ENCODE measurements around the gene SNRNP70. TPM values are rescaled to one million over a fixed set of nuclear protein-coding genes. Genes with fewer than 3 reads are reported as not detected.
"Not testable (repeated sequence)": the region's sequence is repeated elsewhere in the genome, so short reads cannot be mapped to it uniquely, and the experiment has no call there.

The SNRNP70 gene, protein sequence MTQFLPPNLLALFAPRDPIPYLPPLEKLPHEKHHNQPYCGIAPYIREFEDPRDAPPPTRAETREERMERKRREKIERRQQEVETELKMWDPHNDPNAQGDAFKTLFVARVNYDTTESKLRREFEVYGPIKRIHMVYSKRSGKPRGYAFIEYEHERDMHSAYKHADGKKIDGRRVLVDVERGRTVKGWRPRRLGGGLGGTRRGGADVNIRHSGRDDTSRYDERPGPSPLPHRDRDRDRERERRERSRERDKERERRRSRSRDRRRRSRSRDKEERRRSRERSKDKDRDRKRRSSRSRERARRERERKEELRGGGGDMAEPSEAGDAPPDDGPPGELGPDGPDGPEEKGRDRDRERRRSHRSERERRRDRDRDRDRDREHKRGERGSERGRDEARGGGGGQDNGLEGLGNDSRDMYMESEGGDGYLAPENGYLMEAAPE
- total RNA-seq: 110 TPM
- long read RNA-seq, transcript SNRNP70-201 (10 exons, 1,603 nt): minor isoform, 8 of 113 reads
- long read RNA-seq, transcript SNRNP70-203 (3 exons, 3,221 nt): major isoform, 27 of 113 reads
- long read RNA-seq, transcript SNRNP70-206 (10 exons, 1,574 nt): minor isoform, 20 of 113 reads
- long read RNA-seq, partial matches to known transcripts: 43 of 113 reads
- long read RNA-seq, other reads (novel, unspliced or antisense): 14 of 113 reads

DNA sequence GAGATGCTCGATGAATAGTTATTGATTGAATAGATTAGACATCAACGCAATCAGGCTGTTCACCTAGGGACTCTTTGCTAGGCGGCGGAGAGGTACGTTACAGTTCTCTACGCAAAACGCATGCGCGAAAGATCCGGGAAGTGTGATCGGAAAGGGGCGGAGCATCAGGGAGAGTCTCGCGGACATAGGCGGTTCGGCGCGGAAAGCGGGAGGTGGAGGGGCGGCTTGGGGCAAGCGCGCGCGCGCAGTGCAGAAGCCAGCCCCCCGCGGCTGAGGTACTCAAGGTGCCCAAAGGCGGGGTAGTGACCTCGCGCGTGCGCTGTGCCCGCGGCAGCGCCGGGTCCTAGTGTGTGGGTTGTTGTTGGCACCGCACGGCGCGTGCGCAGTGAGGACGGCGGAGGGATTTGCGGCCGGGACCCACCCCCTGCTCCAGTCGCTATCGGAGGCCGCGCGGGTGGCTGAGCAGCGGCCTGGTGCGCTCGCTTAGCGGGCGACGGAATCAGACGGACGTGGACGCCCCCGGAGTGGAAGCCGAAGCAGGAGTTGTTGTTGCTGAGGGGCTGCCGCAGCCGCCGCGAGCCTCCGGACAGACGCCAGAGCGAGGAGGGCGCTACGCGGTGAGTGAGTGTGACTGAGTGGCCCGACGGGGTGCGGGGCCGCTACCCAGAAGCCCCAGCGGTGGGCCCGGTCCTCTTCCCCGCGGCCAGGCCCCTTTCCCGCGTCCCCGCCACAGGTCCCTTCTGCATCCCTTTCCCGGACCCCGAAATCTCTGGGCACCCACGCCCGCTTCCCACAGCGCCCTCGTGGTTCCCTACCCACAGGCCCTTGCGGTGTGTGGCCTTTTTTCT, at the start of gene SNRNP70:
Gene SNRNP70 (plus strand): TSS at position 432 of the 848 bp plus-strand sequence. CDS start 964 bp downstream, outside the sequence.
- intact Hi-C loops (cut with DNase I): loop anchor here (5.0 to 10.0 kb wide), 3 partner anchors 68 to 910 kb away; partner anchors contain the start of genes AP2A1, LHB, LIG1 and TSKS
- DNase-seq (ENCODE audit: missing footprints) (peak; percentile 100), ATAC-seq (peak; percentile 99)

DNA sequence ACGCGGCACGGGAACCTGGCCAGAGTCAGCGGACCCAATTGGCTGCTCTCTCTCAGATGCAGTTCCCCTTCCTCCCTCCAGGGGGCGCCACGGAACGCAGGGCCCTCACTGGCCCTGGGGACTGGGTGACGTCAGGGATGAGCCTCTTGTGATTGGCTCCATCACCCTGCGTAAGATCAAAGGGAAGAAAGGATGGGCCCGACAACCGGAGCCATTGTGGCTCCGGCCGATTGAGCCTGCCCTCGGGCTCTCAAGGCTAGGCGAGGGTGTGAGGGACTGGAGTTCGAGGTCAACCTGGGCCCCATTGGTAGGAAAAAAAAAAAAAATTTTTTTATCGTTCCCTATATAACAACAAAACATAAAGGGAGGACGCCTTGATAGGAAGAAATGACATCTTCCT, 48.4 kb upstream of the SNRNP70 start, which contains the start of gene CGB1:
Gene CGB1 (minus strand): TSS at position 81 of the 400 bp plus-strand sequence. CDS start 184 bp downstream, outside the sequence.
- intact Hi-C loops (cut with DNase I); DNase-seq (ENCODE audit: missing footprints); ATAC-seq: not testable (repeated sequence)

DNA sequence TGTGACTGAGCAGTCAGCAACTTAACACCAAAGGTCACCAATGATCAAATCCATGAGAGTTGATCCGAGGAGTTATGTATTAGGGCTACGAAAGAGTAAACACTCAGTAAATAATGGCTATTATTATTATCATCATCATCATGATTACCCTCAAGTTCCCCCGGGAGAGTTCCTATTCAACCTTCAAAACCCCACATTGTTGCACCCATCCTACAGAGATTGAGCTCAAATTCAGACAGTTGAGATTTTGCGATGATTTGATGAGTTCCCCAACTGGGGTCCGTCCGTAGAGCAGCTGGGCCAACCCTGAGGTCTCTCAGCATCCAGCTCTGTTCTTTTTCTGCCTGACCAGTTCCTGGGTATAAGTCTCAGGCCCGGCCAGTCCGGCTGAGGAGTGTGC, 47.1 kb upstream of the SNRNP70 start:
- DNase-seq (ENCODE audit: missing footprints); ATAC-seq; intact Hi-C loops (cut with DNase I): not testable (repeated sequence)

GRCh38 chr19:49038557-49039276, 46.5 kb upstream of the SNRNP70 start:
- ATAC-seq; intact Hi-C loops (cut with DNase I); DNase-seq (ENCODE audit: missing footprints): not testable (repeated sequence)

DNA sequence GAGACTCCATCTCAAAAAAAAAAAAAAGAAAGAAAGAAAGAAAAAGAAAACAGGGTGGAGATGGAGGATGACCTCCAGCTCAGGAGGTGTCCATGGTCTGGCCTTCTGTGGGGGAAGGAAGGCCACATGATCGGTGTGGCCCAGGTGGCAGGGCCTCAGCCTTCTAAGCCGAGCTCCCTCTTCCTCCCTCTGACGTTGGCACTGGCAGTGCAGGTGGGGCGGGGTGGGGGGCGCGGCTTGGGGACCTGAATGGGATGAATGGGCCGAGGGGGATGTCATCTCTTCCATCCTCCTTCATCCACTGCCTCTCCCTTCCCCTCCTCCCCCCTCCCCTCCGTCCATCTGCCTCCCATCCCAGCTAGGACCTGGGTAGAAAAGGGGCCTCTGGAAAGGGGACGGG, 45.5 kb upstream of the SNRNP70 start:
- DNase-seq (ENCODE audit: missing footprints); ATAC-seq; intact Hi-C loops (cut with DNase I): not testable (repeated sequence)

GRCh38 chr19:49042177-49042576, 43.1 kb upstream of the SNRNP70 start:
- intact Hi-C loops (cut with DNase I): no loop called here
- DNase-seq (ENCODE audit: missing footprints) (no peak), ATAC-seq (no peak)

- intact Hi-C loops (cut with DNase I); ATAC-seq; DNase-seq (ENCODE audit: missing footprints): not testable (repeated sequence)
Measured at GRCh38 chr19:49042666-49043065, 42.6 kb upstream of the SNRNP70 start.

GRCh38 chr19:49043548-49043947, 41.7 kb upstream of the SNRNP70 start, which contains the start of gene CGB5:
TSS of gene CGB5 (plus strand) at chr19:49043848. CDS start at chr19:49044210, 362 bp downstream.
- intact Hi-C loops (cut with DNase I); DNase-seq (ENCODE audit: missing footprints); ATAC-seq: not testable (repeated sequence)

- DNase-seq (ENCODE audit: missing footprints); ATAC-seq; intact Hi-C loops (cut with DNase I): not testable (repeated sequence)
Measured at GRCh38 chr19:49049011-49049410, 36.2 kb upstream of the SNRNP70 start, which contains the start of gene CGB8. TSS of gene CGB8 (minus strand) at chr19:49049111. CDS start at chr19:49048739, 372 bp downstream.

DNA sequence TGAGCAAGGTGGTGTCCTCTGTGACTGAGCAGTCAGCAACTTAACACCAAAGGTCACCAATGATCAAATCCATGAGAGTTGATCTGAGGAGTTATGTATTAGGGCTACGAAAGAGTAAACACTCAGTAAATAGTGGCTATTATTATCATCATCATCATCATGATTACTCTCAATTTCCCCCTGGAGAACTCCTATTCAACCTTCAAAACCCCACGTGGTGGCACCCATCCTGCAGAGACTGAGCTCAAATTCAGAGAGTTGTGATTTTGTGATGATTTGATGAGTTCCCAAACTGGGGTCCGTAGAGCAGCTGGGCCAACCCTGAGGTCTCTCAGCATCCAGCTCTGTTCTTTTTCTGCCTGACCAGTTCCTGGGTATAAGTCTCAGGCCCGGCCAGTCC, 35.4 kb upstream of the SNRNP70 start:
- intact Hi-C loops (cut with DNase I); DNase-seq (ENCODE audit: missing footprints); ATAC-seq: not testable (repeated sequence)

GRCh38 chr19:49050376-49051033, 34.7 kb upstream of the SNRNP70 start:
- DNase-seq (ENCODE audit: missing footprints); intact Hi-C loops (cut with DNase I); ATAC-seq: not testable (repeated sequence)

DNA sequence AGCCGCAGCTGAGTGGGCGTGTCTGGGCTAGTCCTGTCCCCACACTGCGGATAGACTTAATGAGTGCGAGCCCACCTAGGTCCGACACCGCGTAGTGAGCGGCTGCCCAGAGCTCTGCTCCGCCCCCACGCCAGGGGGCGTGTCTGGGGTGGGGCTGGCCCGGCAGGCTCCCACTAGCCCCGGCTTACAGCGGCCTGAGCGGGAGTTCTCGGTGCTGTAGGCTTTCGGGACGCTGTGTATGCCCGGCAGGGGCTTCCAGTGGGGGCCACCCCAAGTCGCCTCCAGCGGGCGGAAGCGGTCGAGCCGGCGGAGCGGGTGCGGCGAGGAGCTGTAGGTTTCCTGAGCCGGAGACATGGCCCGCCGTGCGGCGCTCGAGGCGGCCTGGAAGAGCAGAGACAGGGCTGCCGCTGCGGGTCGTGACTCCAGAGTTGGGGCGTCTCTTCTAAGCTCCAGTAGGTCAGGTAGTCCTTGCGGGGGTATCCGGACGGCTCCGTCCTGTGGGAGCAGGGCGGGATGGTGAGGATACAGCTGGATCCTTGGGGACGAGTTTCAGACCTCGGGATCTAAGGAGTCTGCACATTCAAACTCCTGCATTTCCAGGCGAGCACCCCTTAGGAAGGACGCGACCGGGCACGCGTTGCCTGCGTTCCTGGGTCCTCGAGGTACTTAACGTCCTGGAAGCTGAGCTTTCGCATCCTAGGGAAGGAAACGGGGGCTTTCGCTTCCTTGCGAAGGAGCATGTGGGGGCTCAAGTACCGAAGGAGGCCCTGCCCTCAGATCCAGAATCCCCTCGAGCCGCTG, 28.9 kb upstream of the SNRNP70 start:
- peak; percentile 74 for DNase-seq (ENCODE audit: missing footprints)
- intact Hi-C loops (cut with DNase I): no loop called here
- ATAC-seq: peak; percentile 90

GRCh38 chr19:49056902-49057596, 28.2 kb upstream of the SNRNP70 start:
- intact Hi-C loops (cut with DNase I); ATAC-seq; DNase-seq (ENCODE audit: missing footprints): not testable (repeated sequence)

- intact Hi-C loops (cut with DNase I): no loop called here
- peak; percentile 75 for DNase-seq (ENCODE audit: missing footprints)
- ATAC-seq: peak; percentile 76
Measured at GRCh38 chr19:49057636-49058234, 27.5 kb upstream of the SNRNP70 start, which contains the start of gene CGB7. TSS of gene CGB7 (minus strand) at chr19:49057749. CDS start at chr19:49055375, 2,374 bp downstream.

DNA sequence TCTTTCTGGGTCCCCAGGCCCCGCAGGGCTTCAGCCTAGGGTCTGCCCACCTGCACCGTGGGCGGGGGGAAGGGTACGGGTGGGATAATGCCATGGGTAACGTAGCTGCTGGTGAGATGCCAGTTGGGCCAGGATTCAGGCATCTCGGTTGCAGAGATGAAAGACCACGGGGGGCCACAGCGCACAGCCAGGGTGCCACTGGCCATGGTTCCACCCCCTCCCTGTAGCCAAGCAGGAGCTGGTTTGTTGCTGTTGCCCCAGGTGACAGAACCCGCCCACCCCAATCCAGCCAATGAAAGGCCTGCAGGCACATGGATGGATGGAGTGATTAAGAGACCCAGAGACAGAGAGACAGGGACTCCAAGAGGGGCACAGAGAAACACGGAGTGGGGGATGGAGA, 26.7 kb upstream of the SNRNP70 start:
- intact Hi-C loops (cut with DNase I): no loop called here
- ATAC-seq: no peak
- no peak for DNase-seq (ENCODE audit: missing footprints)
